Neutrophil (primary cell): Measurements from ENCODE around the gene MTCL1.

Experiments used
- H3K27ac ChIP-seq: fragments of 200-600 bp; sonication (generic); 2 replicates; pipeline ENCODE4 v1.5.1; 2016; ENCODE audit warnings: mild to moderate bottlenecking, moderate library complexity
- H3K27me3 ChIP-seq: fragments of 200-600 bp; sonication (generic); 2 replicates; pipeline ENCODE4 v1.6.0; 2016; ENCODE audit warnings: mild to moderate bottlenecking
- H3K36me3 ChIP-seq: fragments of 200-600 bp; sonication (generic); 2 replicates; pipeline ENCODE4 v1.5.1; 2017
- H3K4me1 ChIP-seq, 2 experiments: fragments of 200-600 bp in 1 of 2; sonication (generic) in 1 of 2; 1 replicate in 1 of 2; 2 replicates in 1 of 2; pipeline versions ENCODE4 v1.5.1 to v1.6.1; 2013 to 2016; ENCODE audit warnings: low read depth in 1 of 2, low read length in 1 of 2, mild to moderate bottlenecking in 1 of 2, moderate library complexity in 1 of 2; ENCODE audit not compliant: control insufficient read depth in 1 of 2, insufficient read depth in 1 of 2
- H3K4me3 ChIP-seq, 2 experiments: fragments of 200-600 bp in 1 of 2; sonication (generic) in 1 of 2; 1 replicate in 1 of 2; 2 replicates in 1 of 2; pipeline ENCODE4 v1.5.1; 2013 to 2016; ENCODE audit warnings: low read depth in 1 of 2, low read length in 1 of 2, mild to moderate bottlenecking in 1 of 2, moderate library complexity in 1 of 2
- H3K9me3 ChIP-seq: fragments of 200-600 bp; sonication (generic); 2 replicates; pipeline ENCODE4 v1.5.1; 2016
- CTCF ChIP-seq: fragments of 200-600 bp; sonication (generic); IDR thresholded peaks from 2 replicates; pipeline ENCODE4 v1.5.1; 2016; ENCODE audit warnings: antibody characterized with exemption

Gene MTCL1

DNA sequence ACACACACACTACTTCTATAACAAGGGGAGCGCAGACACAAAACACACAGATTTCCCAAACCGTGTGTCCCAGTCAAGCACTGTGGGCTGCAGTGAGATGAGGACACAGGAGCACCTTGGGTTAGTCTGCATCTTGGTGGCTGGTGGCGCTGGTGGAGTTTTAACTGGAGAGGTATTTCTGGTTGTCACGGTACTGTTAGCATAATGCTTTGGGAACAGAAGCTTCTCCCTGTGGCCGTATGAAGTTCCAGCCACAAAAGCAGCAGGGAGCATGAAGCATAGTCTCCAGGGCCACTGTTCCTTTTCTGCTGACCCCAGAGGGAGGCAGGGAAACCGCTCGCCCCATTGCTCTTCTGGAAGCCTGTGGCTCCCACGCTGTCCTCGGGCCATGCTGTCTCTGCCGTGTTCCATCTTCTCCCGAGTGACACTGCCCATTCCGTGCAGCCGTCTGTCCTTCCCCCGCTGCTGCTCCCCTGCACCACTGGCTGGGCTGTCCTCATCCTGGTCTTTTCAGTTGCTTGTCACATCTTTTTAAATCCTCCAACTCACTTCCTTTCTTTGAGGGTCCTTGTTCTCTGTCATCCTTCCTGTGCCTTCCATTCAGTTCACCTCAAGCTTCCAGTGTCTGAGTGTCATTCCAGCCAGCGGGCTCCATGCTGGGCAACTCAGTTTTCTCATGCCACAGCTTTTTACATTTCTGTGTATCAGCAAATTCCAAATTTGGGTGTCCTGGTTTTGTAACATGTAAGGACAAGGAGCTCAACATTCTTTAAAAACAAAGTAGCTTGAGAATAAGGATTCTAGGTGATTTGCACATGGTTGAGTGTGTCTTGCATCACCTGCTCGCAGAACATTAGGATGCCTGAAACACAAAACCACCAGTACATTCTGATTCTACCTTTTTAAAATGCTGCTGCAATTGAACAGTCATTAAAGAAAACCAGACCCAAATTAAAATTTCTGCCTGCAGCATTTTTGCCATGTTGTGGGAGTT is 125.0 kb downstream of the MTCL1 start:
- H3K36me3 ChIP-seq: no peaks in the 10 kb centered on the region
- H3K27ac ChIP-seq: no peak overlapping the region
- H3K4me1 ChIP-seq: peaks cover 3 to 12% of the 10 kb centered on the region in 2 experiments

DNA sequence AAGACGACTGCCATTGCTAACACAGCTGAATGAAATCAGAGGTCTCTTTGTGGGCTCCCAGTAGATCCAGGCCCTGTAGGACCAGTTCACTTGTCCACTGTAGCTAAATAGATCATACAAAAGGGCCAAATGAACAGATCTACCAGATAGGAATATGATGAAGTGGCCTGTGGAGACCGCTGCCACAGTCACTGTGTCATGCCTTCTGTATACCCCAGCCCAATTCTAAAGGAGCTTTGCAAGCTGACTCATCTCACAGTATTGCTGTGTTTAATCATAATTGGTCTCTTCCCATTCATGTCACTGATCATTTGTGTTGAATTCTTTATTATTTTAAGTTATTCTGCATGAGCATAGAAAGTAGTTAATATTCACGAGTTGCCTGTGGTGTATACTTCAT is 125.8 kb downstream of the MTCL1 start:
- no peaks in the 10 kb centered on the region for H3K27me3 ChIP-seq
- no peaks in the 10 kb centered on the region for H3K9me3 ChIP-seq
- no peaks in the 10 kb centered on the region for H3K36me3 ChIP-seq
- H3K4me3 ChIP-seq: no peak overlapping the region
- H3K4me1 ChIP-seq: peaks cover 3 to 16% of the 10 kb centered on the region in 2 experiments
- no peak for TF ChIP-seq CTCF
- no peak overlapping the region for H3K27ac ChIP-seq

More for the DNA sequence above, 125.0 kb downstream of the MTCL1 start:
- Histone ChIP-seq H3K27me3 (no peaks in the 10 kb centered on the region), H3K4me3 (no peak overlapping the region), H3K9me3 (no peaks in the 10 kb centered on the region)
- no peak for TF ChIP-seq CTCF

DNA sequence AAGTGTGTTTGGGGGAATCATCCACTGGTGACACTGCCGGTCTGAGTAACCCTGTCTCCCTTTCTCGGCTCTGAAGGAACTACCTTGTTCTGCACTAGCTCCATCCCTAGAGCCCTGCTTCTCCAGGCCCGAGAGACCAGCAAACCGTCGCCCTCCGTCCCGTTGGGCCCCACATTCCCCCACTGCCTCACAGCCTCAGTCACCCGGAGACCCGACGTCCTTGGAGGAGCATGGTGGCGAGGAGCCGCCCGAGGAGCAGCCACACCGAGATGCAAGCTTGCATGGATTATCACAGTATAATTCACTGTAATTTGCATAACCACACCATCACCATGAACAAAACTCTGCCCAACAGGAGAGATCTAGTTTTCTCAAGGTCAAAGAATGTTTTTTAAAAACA is 126.2 kb downstream of the MTCL1 start:
- no peak overlapping the region for H3K27ac ChIP-seq
- H3K36me3 ChIP-seq: no peaks in the 10 kb centered on the region
- TF ChIP-seq CTCF: no peak
- H3K4me1 ChIP-seq: peaks cover 3 to 16% of the 10 kb centered on the region in 2 experiments
- H3K4me3 ChIP-seq: no peak overlapping the region
- H3K9me3 ChIP-seq: no peaks in the 10 kb centered on the region
- H3K27me3 ChIP-seq: no peaks in the 10 kb centered on the region

- Histone ChIP-seq H3K27ac (no peak overlapping the region), H3K36me3 (no peaks in the 10 kb centered on the region), H3K4me1 (peaks cover 3 to 16% of the 10 kb centered on the region in 2 experiments), H3K27me3 (no peaks in the 10 kb centered on the region), H3K9me3 (no peaks in the 10 kb centered on the region), H3K4me3 (no peak overlapping the region)
- TF ChIP-seq CTCF: no peak
Observed at GRCh38 chr18:8833480-8833879, 128.1 kb downstream of the MTCL1 start.

GRCh38 chr18:8834881-8835280 is 129.5 kb downstream of the MTCL1 start:
- peaks cover 0 to 9% of the 10 kb centered on the region in 2 experiments for H3K4me1 ChIP-seq
- no peaks in the 10 kb centered on the region for H3K27me3 ChIP-seq
- TF ChIP-seq CTCF: no peak
- no peaks in the 10 kb centered on the region for H3K36me3 ChIP-seq
- H3K4me3 ChIP-seq: no peak overlapping the region
- no peaks in the 10 kb centered on the region for H3K9me3 ChIP-seq
- no peak overlapping the region for H3K27ac ChIP-seq
